Neural progenitor cell (in vitro differentiated cells): ENCODE results near the gene SUSD1. TPM values are rescaled to one million over a fixed set of nuclear protein-coding genes. Genes with fewer than 3 reads are reported as not detected.

ENCODE experiments used
- DNase-seq: peaks from one replicate; pipeline ENCODE4 v3.0.0-alpha.2; 2016; ENCODE audit warnings: low spot score
- H2AFZ ChIP-seq: fragments of 200-600 bp; sonication (generic); replicated peaks from 2 replicates; pipeline ENCODE4 v1.6.1; 2016; ENCODE audit warnings: antibody characterized with exemption
- H3F3A ChIP-seq: fragments of 200-600 bp; sonication (generic); 2 replicates; pipeline ENCODE4 v1.6.1; 2016; ENCODE audit warnings: antibody characterized with exemption, low read depth
- H3K27ac ChIP-seq: fragments of 200-600 bp; sonication (generic); 2 replicates; pipeline ENCODE4 v1.5.1; 2016; ENCODE audit warnings: mild to moderate bottlenecking
- H3K27me3 ChIP-seq: fragments of 200-600 bp; sonication (generic); 2 replicates; pipeline ENCODE4 v1.6.1; 2016; ENCODE audit warnings: mild to moderate bottlenecking, moderate library complexity
- H3K36me3 ChIP-seq: fragments of 200-600 bp; sonication (generic); 2 replicates; pipeline ENCODE4 v1.5.1; 2016
- H3K4me1 ChIP-seq: fragments of 200-600 bp; sonication (generic); 2 replicates; pipeline ENCODE4 v1.6.1; 2016; ENCODE audit warnings: mixed run types
- H3K4me2 ChIP-seq: fragments of 200-600 bp; sonication (generic); 2 replicates; pipeline ENCODE4 v1.6.1; 2016
- H3K4me3 ChIP-seq: fragments of 200-600 bp; sonication (generic); 2 replicates; pipeline ENCODE4 v1.5.1; 2016
- H3K79me2 ChIP-seq: fragments of 200-600 bp; sonication (generic); 2 replicates; pipeline ENCODE4 v1.6.1; 2016; ENCODE audit warnings: low read depth
- H3K9ac ChIP-seq: fragments of 200-600 bp; sonication (generic); 2 replicates; pipeline ENCODE4 v1.6.1; 2016
- H3K9me3 ChIP-seq: fragments of 200-600 bp; sonication (generic); 2 replicates; pipeline ENCODE4 v1.5.1; 2016; ENCODE audit warnings: low read depth
- H4K20me1 ChIP-seq: fragments of 200-600 bp; sonication (generic); 2 replicates; pipeline ENCODE4 v1.6.1; 2016; ENCODE audit warnings: low read depth
- H3K27ac Mint-ChIP-seq: 3 replicates; pipeline ENCODE4 v1.8.0; 2021; ENCODE audit warnings: mixed read lengths
- H3K27me3 Mint-ChIP-seq: 2 replicates; pipeline ENCODE4 v1.8.0; 2022; ENCODE audit warnings: low read depth, mild to moderate bottlenecking, inconsistent platforms, moderate library complexity, mixed read lengths; ENCODE audit not compliant: insufficient read depth
- H3K36me3 Mint-ChIP-seq: 3 replicates; pipeline ENCODE4 v1.8.0; 2021; ENCODE audit warnings: mixed read lengths
- H3K4me1 Mint-ChIP-seq: 3 replicates; pipeline ENCODE4 v1.8.0; 2021; ENCODE audit warnings: mixed read lengths
- H3K4me3 Mint-ChIP-seq: 3 replicates; pipeline ENCODE4 v1.8.0; 2021; ENCODE audit warnings: mild to moderate bottlenecking, moderate library complexity, mixed read lengths
- H3K9me3 Mint-ChIP-seq: 3 replicates; pipeline ENCODE4 v1.8.0; 2020; ENCODE audit warnings: mixed read lengths
- EZH2 ChIP-seq: fragments of 200-600 bp; sonication (generic); IDR thresholded peaks from 2 replicates; pipeline ENCODE4 v1.6.1; 2017; ENCODE audit warnings: antibody characterized with exemption, mild to moderate bottlenecking, moderate library complexity
- EZH2phosphoT487 ChIP-seq: fragments of 200-600 bp; sonication (generic); IDR thresholded peaks from 2 replicates; pipeline ENCODE4 v1.6.1; 2017; ENCODE audit warnings: antibody characterized with exemption
- total RNA-seq: library from RNA; depleted of rRNA; stranded (reverse); fragments of >200 nt; gene quantifications from 2 replicates; pipeline ENCODE4 v1.2.3, GENCODE V29; 2015; ENCODE audit warnings: low replicate concordance
- TF ChIP-seq, protein P1 (sequence below): fragments of 200-600 bp; sonication (generic); IDR thresholded peaks from 2 replicates; pipeline ENCODE4 v1.5.1; 2017; ENCODE audit warnings: antibody characterized with exemption, mild to moderate bottlenecking

Gene SUSD1
- total RNA-seq, 1 donor from 2014 or later = 12.0 TPM

DNA sequence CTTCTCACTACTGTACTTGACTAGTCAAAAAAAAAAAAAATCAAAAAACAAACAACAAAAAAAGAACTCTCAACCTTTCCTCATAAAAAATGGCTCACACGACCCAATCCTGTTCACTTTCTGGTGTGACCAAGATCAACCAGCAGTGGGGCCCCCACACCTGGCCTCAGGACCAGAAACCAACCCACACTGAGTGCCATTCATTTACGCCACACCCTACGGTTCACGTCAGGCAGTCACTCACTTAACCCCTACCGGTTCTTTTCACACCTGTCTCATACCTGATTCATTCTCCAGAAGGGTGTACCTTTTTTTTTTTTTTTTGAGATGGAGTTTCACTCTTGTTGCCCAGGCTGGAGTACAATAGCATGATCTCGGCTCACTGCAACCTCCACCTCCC, 5.7 kb downstream of the SUSD1 start:
- TF ChIP-seq EZH2phosphoT487 (no peak), EZH2 (no peak)
- TF ChIP-seq, protein P1, sequence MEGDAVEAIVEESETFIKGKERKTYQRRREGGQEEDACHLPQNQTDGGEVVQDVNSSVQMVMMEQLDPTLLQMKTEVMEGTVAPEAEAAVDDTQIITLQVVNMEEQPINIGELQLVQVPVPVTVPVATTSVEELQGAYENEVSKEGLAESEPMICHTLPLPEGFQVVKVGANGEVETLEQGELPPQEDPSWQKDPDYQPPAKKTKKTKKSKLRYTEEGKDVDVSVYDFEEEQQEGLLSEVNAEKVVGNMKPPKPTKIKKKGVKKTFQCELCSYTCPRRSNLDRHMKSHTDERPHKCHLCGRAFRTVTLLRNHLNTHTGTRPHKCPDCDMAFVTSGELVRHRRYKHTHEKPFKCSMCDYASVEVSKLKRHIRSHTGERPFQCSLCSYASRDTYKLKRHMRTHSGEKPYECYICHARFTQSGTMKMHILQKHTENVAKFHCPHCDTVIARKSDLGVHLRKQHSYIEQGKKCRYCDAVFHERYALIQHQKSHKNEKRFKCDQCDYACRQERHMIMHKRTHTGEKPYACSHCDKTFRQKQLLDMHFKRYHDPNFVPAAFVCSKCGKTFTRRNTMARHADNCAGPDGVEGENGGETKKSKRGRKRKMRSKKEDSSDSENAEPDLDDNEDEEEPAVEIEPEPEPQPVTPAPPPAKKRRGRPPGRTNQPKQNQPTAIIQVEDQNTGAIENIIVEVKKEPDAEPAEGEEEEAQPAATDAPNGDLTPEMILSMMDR = no peak
- peaks cover 8% of the 10 kb centered on the region for H3F3A ChIP-seq
- Mint-ChIP-seq H3K9me3 (no peaks in the 10 kb centered on the region), H3K36me3 (no peaks in the 10 kb centered on the region), H3K4me1 (peaks cover 23% of the 10 kb centered on the region), H3K27ac (no peak overlapping the region), H3K4me3 (no peak overlapping the region), H3K27me3 (peaks cover 14% of the 10 kb centered on the region)
- peaks cover 13% of the 10 kb centered on the region for H3K4me1 ChIP-seq
- DNase-seq = no peak
- no peak overlapping the region for H3K27ac ChIP-seq
- H3K9me3 ChIP-seq = no peaks in the 10 kb centered on the region
- no peaks in the 10 kb centered on the region for H3K79me2 ChIP-seq
- no peaks in the 10 kb centered on the region for H4K20me1 ChIP-seq
- peaks cover 12% of the 10 kb centered on the region for H3K27me3 ChIP-seq
- no peak overlapping the region for H3K4me3 ChIP-seq
- H3K36me3 ChIP-seq = no peaks in the 10 kb centered on the region
- no peak overlapping the region for H3K9ac ChIP-seq
- H3K4me2 ChIP-seq = no peak overlapping the region
- no peak overlapping the region for H2AFZ ChIP-seq

DNA sequence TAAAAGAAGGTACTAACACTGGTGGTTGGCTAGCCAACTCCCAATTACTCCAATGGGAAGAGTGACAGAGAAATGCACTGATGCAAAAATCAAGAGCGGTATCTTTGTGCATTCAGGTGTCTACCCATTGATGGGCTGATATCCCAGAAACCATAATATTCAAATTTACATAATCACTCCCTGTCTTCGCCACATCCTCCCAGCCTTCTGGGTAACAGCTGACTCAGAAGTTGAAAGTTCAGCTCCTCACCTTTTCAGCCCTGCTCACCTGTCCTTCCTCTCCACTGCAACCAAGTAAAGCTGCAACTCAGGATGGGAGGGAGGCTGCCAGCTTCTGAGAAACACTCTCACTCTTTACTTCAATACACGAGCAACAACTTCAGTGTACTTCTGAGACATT, 6.9 kb downstream of the SUSD1 start:
- no peaks in the 10 kb centered on the region for H3K9me3 ChIP-seq
- Mint-ChIP-seq H3K9me3 (no peaks in the 10 kb centered on the region), H3K27me3 (peaks cover 8% of the 10 kb centered on the region), H3K4me1 (peaks cover 19% of the 10 kb centered on the region), H3K27ac (no peak overlapping the region), H3K4me3 (no peak overlapping the region), H3K36me3 (no peaks in the 10 kb centered on the region)
- no peak overlapping the region for H3K4me2 ChIP-seq
- no peaks in the 10 kb centered on the region for H3K36me3 ChIP-seq
- TF ChIP-seq EZH2phosphoT487 = no peak
- TF ChIP-seq, protein P1 = no peak
- H3K4me1 ChIP-seq = peaks cover 10% of the 10 kb centered on the region
- H3K4me3 ChIP-seq = no peak overlapping the region
- H3K79me2 ChIP-seq = no peaks in the 10 kb centered on the region
- no peak for DNase-seq
- H3F3A ChIP-seq = peaks cover 8% of the 10 kb centered on the region
- H3K9ac ChIP-seq = no peak overlapping the region
- no peak overlapping the region for H3K27ac ChIP-seq
- H2AFZ ChIP-seq = no peak overlapping the region
- peaks cover under 1% of the 10 kb centered on the region for H3K27me3 ChIP-seq
- H4K20me1 ChIP-seq = no peaks in the 10 kb centered on the region

DNA sequence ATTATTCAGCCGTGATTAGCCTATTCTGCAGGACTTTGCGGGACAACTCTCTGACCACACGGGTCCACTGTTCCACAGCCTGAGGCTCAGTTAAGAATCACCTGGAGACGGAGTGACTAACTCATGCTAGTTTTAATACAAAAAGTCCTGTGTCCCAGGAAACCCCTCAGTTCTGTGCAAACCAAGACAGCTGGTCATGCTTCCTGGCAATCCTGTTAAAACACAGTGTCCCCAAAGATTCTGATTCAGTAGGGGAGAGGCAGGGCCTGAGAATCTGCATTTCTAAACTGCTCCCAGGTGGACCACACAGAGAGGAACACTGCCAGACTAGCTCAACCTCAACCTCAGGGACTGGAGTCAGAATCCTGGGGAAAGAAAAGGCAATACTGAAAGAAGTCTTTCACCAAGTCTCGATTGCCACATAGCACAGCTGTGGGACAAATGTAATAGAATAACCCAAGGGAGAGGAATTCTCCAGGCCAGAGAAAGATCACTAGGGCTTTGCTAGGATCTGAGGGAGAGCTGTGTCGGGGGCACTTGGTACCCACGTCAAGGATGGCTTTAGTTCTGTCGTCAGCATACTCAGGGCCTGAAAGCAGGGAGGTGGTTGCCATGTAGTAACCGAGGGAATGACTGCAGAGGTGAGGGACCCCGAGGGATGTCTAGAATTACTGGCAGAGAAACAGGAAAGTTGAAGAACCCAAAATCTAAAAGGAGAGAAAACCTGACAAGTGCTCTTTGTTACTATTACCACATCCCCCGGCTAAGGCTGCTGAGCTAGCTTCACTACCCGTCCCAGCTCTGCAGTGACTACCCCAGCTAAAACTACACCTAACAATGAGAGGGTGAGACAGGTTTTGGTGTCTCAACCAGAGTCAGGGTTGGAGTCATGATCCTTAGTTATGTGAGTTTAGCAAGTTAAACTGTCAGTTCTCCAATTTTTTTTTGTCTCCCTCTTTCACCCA, 8.6 kb downstream of the SUSD1 start:
- Mint-ChIP-seq H3K4me1 (peaks cover 19% of the 10 kb centered on the region), H3K27ac (no peak overlapping the region), H3K9me3 (no peaks in the 10 kb centered on the region), H3K36me3 (no peaks in the 10 kb centered on the region), H3K4me3 (peak overlapping the region; percentile 36), H3K27me3 (peaks cover 3% of the 10 kb centered on the region)
- Histone ChIP-seq H3K36me3 (no peaks in the 10 kb centered on the region), H3K27ac (no peak overlapping the region), H3K4me2 (no peak overlapping the region), H3F3A (peaks cover 8% of the 10 kb centered on the region), H3K27me3 (no peaks in the 10 kb centered on the region), H3K9ac (no peak overlapping the region), H2AFZ (no peak overlapping the region), H3K9me3 (no peaks in the 10 kb centered on the region), H3K4me1 (peaks cover 10% of the 10 kb centered on the region), H4K20me1 (no peaks in the 10 kb centered on the region), H3K4me3 (no peak overlapping the region), H3K79me2 (no peaks in the 10 kb centered on the region)
- peak; percentile 24 for DNase-seq
- no peak for TF ChIP-seq EZH2
- TF ChIP-seq, protein P1 = no peak
- TF ChIP-seq EZH2phosphoT487 = no peak
